Measurements from ENCODE around the gene ARHGEF37. TPM values are rescaled to one million over a fixed set of nuclear protein-coding genes. Genes with fewer than 3 reads are reported as not detected.
A peak's percentile ranks its signal among the peaks of the same experiment; 100 is the strongest.
"Not testable (repeated sequence)": the region's sequence is repeated elsewhere in the genome, so short reads cannot be mapped to it uniquely, and the experiment has no call there.

Gene ARHGEF37
- total RNA-seq, 1 experiment from 2014 or later, result 0.70 TPM

- ChIA-PET CTCF (interaction anchor here (0.6 to 2.6 kb wide), 2 partner anchors 10 to 89 kb away, joined by 3 to 11 read pairs; partner anchors contain the start of gene CSNK1A1), POLR2A (interaction anchor here (0.9 kb wide), 1 partner anchor 10 kb away, joined by 5 read pairs; no protein-coding TSS in a partner anchor)
- Mint-ChIP-seq H3K9me3 (ENCODE audit: unreplicated experiment) (no peaks in the 10 kb centered on the region), H3K27ac (ENCODE audit: unreplicated experiment) (peak overlapping the region; percentile 26), H3K27me3 (ENCODE audit: insufficient read depth, unreplicated experiment) (no peaks in the 10 kb centered on the region), H3K4me3 (ENCODE audit: unreplicated experiment) (no peak overlapping the region), H3K36me3 (ENCODE audit: insufficient read depth, unreplicated experiment) (no peaks in the 10 kb centered on the region), H3K4me1 (ENCODE audit: low read depth, unreplicated experiment) (peaks cover 18% of the 10 kb centered on the region)
- Histone ChIP-seq H3K4me1 (peaks cover 33% of the 10 kb centered on the region), H3K4me3 (ENCODE audit: low read depth, low read length) (no peak overlapping the region), H3K27me3 (replicated peaks; ENCODE audit: control insufficient read depth, insufficient read depth, low read length) (no peaks in the 10 kb centered on the region), H3K9me3 (no peaks in the 10 kb centered on the region), H3K36me3 (ENCODE audit: control insufficient read depth, insufficient read depth, low read length) (no peaks in the 10 kb centered on the region)
- intact Hi-C loops (cut with micrococcal nuclease; ENCODE audit: unreplicated experiment), result no loop called here
- BruUV-seq (replicated peaks), result no TSS peak
- DNase-seq, result no peak
- no peak for TF ChIP-seq CTCF (IDR thresholded peaks at IDR 0.05; ENCODE audit: insufficient read depth in 1 of 2, low read depth in 1 of 2, low read length in 1 of 2, severe bottlenecking in 1 of 2, unreplicated experiment in 1 of 2)
Measured at GRCh38 chr5:149561848-149562247, 19.4 kb upstream of the ARHGEF37 start.

GRCh38 chr5:149563466-149563865 lies 17.8 kb upstream of the ARHGEF37 start:
- no TSS peak for BruUV-seq (replicated peaks)

GRCh38 chr5:149564542-149565140 lies 16.7 kb upstream of the ARHGEF37 start:
- H3K9me3 Mint-ChIP-seq (ENCODE audit: unreplicated experiment); H3K9me3 ChIP-seq; H3K27me3 Mint-ChIP-seq (ENCODE audit: insufficient read depth, unreplicated experiment); H3K36me3 Mint-ChIP-seq (ENCODE audit: insufficient read depth, unreplicated experiment); BruUV-seq (replicated peaks); H3K27ac Mint-ChIP-seq (ENCODE audit: unreplicated experiment); H3K36me3 ChIP-seq (ENCODE audit: control insufficient read depth, insufficient read depth, low read length); H3K27me3 ChIP-seq (replicated peaks; ENCODE audit: control insufficient read depth, insufficient read depth, low read length); H3K4me3 Mint-ChIP-seq (ENCODE audit: unreplicated experiment); H3K4me3 ChIP-seq (ENCODE audit: low read depth, low read length): not testable (repeated sequence)
- intact Hi-C loops (cut with micrococcal nuclease; ENCODE audit: unreplicated experiment), result loop anchor here (1.0 to 2.0 kb wide), 4 partner anchors 54 to 247 kb away; no protein-coding TSS in a partner anchor
- peaks cover 33% of the 10 kb centered on the region for H3K4me1 ChIP-seq
- peak in 1 of 2 experiments; percentile 58 for DNase-seq
- POLR2A ChIA-PET, result interaction anchor here (0.6 kb wide), 1 partner anchor 396 kb away, joined by 3 read pairs; the partner anchor contains the start of gene SLC26A2
- CTCF ChIA-PET, result interaction anchor here (0.6 to 1.3 kb wide), 13 partner anchors 13 to 719 kb away, joined by 3 to 7 read pairs (median 3); partner anchors contain the start of genes CSNK1A1 and PCYOX1L
- peaks cover 18% of the 10 kb centered on the region for H3K4me1 Mint-ChIP-seq (ENCODE audit: low read depth, unreplicated experiment)
- peak; percentile 30 to 64 for TF ChIP-seq CTCF (IDR thresholded peaks at IDR 0.05; ENCODE audit: insufficient read depth in 1 of 2, low read depth in 1 of 2, low read length in 1 of 2, severe bottlenecking in 1 of 2, unreplicated experiment in 1 of 2)

More at GRCh38 chr5:149563466-149563865, 17.8 kb upstream of the ARHGEF37 start:
- no peak overlapping the region for H3K4me3 ChIP-seq (ENCODE audit: low read depth, low read length)
- H3K4me1 ChIP-seq, result peaks cover 33% of the 10 kb centered on the region
- intact Hi-C loops (cut with micrococcal nuclease; ENCODE audit: unreplicated experiment), result no loop called here
- ChIA-PET CTCF (interaction anchor here (0.7 to 2.6 kb wide), 4 partner anchors 12 to 195 kb away, joined by 3 to 11 read pairs (median 4); partner anchors contain the start of gene CSNK1A1), POLR2A (no interaction called here)
- H3K4me1 Mint-ChIP-seq (ENCODE audit: low read depth, unreplicated experiment), result peaks cover 18% of the 10 kb centered on the region
- H3K9me3 ChIP-seq, result no peaks in the 10 kb centered on the region
- no peak for TF ChIP-seq CTCF (IDR thresholded peaks at IDR 0.05; ENCODE audit: insufficient read depth in 1 of 2, low read depth in 1 of 2, low read length in 1 of 2, severe bottlenecking in 1 of 2, unreplicated experiment in 1 of 2)
- no peak overlapping the region for H3K4me3 Mint-ChIP-seq (ENCODE audit: unreplicated experiment)
- H3K9me3 Mint-ChIP-seq (ENCODE audit: unreplicated experiment), result no peaks in the 10 kb centered on the region
- H3K27me3 ChIP-seq (replicated peaks; ENCODE audit: control insufficient read depth, insufficient read depth, low read length), result no peaks in the 10 kb centered on the region
- no peaks in the 10 kb centered on the region for H3K36me3 Mint-ChIP-seq (ENCODE audit: insufficient read depth, unreplicated experiment)
- no peak for DNase-seq
- H3K27ac Mint-ChIP-seq (ENCODE audit: unreplicated experiment), result peak overlapping the region; percentile 23
- H3K27me3 Mint-ChIP-seq (ENCODE audit: insufficient read depth, unreplicated experiment), result no peaks in the 10 kb centered on the region
- H3K36me3 ChIP-seq (ENCODE audit: control insufficient read depth, insufficient read depth, low read length), result no peaks in the 10 kb centered on the region

All from Caco-2 (cell line).